Measurements from ENCODE around the gene SPAG16.

DNA sequence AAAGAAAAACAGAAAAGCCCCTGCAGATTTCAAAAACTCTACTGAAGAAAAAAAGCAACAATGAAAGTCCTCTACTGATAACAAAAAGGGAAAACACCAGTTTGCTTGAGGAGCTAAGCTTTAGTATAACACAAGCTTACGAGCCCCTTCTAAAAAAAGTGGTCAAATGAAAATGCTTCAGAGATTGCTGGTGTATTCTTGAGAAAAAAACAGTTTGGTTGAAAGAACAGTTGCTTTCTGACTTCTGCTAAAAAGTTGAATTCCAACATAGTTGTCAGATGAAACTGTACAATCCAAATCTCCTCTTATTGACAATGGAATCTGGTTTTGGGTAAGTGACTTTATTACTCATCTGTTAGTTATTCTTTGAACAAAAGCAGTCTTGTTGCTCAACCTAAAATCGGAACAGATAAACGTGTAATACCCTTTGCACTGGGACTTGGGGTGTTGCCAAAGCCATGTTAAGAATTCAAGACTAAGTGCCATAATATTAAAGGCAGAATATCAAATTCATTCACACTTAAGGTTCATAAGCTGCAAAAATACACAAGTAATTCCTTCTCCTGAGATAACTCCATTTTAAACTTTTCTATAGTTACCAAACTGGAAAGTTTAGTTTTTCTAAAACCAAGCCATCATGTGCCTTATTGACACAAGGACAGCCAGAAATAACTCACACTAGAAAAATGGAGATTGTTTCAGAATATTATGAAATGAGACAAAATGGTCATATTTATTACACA is 45.3 kb upstream of the SPAG16 start:
- TF ChIP-seq, protein P1, sequence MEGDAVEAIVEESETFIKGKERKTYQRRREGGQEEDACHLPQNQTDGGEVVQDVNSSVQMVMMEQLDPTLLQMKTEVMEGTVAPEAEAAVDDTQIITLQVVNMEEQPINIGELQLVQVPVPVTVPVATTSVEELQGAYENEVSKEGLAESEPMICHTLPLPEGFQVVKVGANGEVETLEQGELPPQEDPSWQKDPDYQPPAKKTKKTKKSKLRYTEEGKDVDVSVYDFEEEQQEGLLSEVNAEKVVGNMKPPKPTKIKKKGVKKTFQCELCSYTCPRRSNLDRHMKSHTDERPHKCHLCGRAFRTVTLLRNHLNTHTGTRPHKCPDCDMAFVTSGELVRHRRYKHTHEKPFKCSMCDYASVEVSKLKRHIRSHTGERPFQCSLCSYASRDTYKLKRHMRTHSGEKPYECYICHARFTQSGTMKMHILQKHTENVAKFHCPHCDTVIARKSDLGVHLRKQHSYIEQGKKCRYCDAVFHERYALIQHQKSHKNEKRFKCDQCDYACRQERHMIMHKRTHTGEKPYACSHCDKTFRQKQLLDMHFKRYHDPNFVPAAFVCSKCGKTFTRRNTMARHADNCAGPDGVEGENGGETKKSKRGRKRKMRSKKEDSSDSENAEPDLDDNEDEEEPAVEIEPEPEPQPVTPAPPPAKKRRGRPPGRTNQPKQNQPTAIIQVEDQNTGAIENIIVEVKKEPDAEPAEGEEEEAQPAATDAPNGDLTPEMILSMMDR (IDR thresholded peaks at IDR 0.05) = no peak
- TF ChIP-seq POLR2A (IDR thresholded peaks at IDR 0.05) (no peak), POLR2AphosphoS5 (IDR thresholded peaks at IDR 0.05) (no peak)

Data from breast epithelium (tissue), 3 donors.